GM19468 (cell line): ENCODE results near the gene UGT1A5.

ENCODE experiments used
- ATAC-seq: cut with Tn5 transposase; IDR thresholded peaks from one replicate; pipeline ENCODE4 v1.9.1; 2021; ENCODE audit warnings: mild to moderate bottlenecking, moderate library complexity, moderate number of reproducible peaks; ENCODE audit not compliant: unreplicated experiment; ENCODE audit errors: extremely low read depth

UGT1A5 gene

GRCh38 chr2:233801357-233802131 is 88.8 kb downstream of the UGT1A5 start:
- ATAC-seq = no peak

- ATAC-seq = no peak
These were observed 89.6 kb downstream of the UGT1A5 start for GRCh38 chr2:233802132-233802815.

- no peak for ATAC-seq
These were observed 90.7 kb downstream of the UGT1A5 start for GRCh38 chr2:233803292-233803911.

- ATAC-seq = no peak
These were observed 91.3 kb downstream of the UGT1A5 start for GRCh38 chr2:233803994-233804393.

- ATAC-seq = no peak
These were observed 94.6 kb downstream of the UGT1A5 start for GRCh38 chr2:233807215-233807865.

GRCh38 chr2:233807966-233808935 is 95.5 kb downstream of the UGT1A5 start:
- ATAC-seq = no peak

- ATAC-seq = no peak
These were observed 97.7 kb downstream of the UGT1A5 start for GRCh38 chr2:233810385-233810784.

GRCh38 chr2:233811087-233811486 is 98.4 kb downstream of the UGT1A5 start:
- no peak for ATAC-seq

- no peak for ATAC-seq
These were observed 99.0 kb downstream of the UGT1A5 start for GRCh38 chr2:233811732-233812131.

- no peak for ATAC-seq
These were observed 100.7 kb downstream of the UGT1A5 start for GRCh38 chr2:233813236-233814055.

- ATAC-seq = no peak
These were observed 101.5 kb downstream of the UGT1A5 start for GRCh38 chr2:233814056-233814835.

GRCh38 chr2:233815861-233816260 is 103.2 kb downstream of the UGT1A5 start:
- no peak for ATAC-seq

GRCh38 chr2:233816334-233816733 is 103.6 kb downstream of the UGT1A5 start:
- no peak for ATAC-seq

GRCh38 chr2:233816771-233817170 is 104.1 kb downstream of the UGT1A5 start:
- ATAC-seq = no peak

- ATAC-seq = no peak
These were observed 104.7 kb downstream of the UGT1A5 start for GRCh38 chr2:233817361-233817911.

GRCh38 chr2:233817995-233818638 is 105.4 kb downstream of the UGT1A5 start:
- ATAC-seq = no peak
